NCI-H2171 treated with DMSO at 0.1 percent for 48 hours (cell line): ENCODE results near the gene PIK3CB.
"Not testable (repeated sequence)": the region's sequence is repeated elsewhere in the genome, so short reads cannot be mapped to it uniquely, and the experiment has no call there.

Source experiments
- DNase-seq: peaks from one replicate; lab custom pipeline; 2025; lab: John Stamatoyannopoulos, UW

The PIK3CB gene

DNA sequence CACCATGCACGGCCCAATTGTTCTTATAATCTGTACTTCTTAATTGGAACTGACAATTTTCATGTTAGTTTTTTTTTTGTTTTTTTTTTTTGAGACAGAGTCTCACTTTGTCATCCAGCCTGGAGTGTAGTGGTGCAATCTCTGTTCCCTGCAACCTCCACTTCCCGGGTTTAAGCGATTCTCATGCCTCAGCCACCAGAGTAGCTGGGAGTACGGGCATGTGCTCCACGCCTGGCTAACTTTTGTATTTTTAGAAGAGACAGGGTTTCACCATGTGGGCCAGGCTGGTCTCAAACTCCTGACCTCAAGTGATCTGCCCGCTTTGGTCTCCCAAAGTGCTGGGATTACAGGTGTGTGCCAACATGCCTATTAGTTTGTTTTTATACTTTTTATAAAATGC is 153.8 kb downstream of the PIK3CB start:
- DNase-seq: not testable (repeated sequence)

DNA sequence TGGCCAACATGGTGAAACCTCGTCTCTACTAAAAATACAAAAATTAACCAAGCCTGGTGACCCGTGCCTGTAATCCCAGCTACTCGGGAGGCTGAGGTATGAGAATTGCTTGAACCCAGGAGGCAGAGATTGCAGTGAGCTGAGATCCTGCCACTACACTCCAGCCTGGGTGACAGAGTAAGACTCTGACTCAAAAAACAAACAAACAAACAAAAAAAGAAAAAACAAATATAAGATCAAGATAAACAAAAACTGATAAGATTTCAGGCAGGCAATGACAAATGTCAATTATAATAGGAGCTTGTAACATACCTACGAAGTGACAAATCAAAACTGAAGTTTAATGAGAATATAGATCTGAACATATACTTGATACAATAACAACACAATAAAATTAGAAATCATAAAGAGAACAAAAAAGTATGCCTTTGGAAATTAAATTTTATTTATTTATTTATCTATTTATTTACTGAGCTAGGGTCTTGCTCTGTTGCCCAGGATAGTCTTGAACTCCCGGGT is 155.8 kb downstream of the PIK3CB start:
- no peak for DNase-seq

DNA sequence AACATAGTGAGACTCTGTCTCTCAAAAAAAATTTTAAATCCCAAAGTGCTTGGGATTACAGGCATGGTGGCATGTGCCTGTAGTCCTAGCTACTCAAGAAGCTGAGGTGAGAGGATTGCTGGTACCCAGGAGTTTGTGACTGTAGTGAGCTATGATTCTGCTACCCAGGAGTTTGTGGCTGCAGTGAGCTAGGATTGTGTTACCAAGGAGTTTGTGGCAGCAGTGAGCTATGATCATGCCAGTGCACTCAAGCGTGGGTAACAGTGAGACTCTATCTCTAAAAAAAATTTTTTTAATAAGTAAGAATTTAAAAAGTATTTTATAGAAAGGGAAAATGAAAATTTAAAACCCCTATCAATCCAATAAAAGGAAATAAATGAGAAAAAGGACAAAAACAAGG is 156.6 kb downstream of the PIK3CB start:
- no peak for DNase-seq

DNA sequence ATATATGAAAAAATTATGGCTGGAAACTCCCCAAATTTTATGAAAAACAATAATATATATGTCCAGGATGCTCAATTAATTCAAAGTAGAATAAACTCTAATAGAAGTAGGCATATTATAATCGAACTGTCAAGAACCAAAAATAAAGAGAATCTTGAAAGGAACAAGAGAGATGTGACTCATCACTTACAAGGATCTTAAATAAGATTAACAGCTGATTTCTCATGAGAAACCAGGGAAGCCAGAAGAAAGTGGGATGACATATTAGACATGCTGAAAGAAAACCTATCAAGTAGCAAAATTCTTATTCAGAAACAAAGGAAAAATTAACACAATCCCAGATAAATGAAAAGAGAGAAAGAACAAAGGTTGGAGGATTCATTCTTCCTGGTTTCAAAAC is 159.3 kb downstream of the PIK3CB start:
- DNase-seq: no peak

GRCh38 chr3:138673641-138674530 is 160.8 kb downstream of the PIK3CB start:
- DNase-seq: peak; percentile 51

- DNase-seq: no peak
These were observed 164.3 kb downstream of the PIK3CB start for GRCh38 chr3:138670407-138670806.

DNA sequence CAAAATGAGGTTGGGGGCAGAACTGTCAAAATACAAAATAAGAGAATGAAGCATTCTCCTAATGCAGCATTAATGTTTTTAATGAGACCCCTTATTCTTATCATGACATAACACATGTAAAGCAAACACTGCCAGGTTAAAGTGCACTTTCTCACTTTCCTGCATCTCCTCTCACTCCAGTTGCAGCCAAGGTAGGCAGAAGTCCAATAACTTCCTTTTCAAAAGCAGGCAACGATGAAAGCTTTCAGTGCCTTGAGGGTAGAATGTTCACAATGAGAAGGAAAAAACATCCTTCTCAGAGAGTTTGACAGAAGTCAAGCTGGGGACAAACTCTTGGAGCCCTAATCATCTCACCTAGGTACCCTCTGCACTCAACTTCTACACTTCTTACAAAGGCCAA is 166.6 kb downstream of the PIK3CB start:
- no peak for DNase-seq

GRCh38 chr3:138657508-138657907 is 177.2 kb downstream of the PIK3CB start:
- no peak for DNase-seq

- no peak for DNase-seq
These were observed 181.2 kb downstream of the PIK3CB start for GRCh38 chr3:138653567-138653966.

GRCh38 chr3:138649134-138649533 is 185.6 kb downstream of the PIK3CB start:
- DNase-seq: no peak

DNA sequence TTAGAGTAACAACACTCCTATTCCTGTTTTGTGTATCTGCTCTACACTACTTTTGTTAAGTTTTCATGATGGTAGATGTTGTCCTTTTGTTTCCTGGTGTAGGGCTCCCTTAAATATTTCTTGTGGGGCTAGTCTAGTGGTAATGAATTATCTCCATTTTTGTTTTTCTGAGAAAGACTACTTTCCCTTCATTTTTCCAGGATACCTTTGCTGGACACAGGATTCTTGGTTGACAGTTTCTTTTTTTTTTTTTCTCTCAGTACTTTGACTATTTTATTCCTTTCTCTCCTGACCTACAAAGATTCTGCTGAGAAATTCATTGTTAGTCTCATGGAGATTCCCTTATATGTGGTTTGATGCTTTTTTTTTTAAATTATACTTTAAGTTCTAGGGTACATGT is 188.2 kb downstream of the PIK3CB start:
- no peak for DNase-seq

GRCh38 chr3:138646008-138646407 is 188.7 kb downstream of the PIK3CB start:
- DNase-seq: peak; percentile 5

DNA sequence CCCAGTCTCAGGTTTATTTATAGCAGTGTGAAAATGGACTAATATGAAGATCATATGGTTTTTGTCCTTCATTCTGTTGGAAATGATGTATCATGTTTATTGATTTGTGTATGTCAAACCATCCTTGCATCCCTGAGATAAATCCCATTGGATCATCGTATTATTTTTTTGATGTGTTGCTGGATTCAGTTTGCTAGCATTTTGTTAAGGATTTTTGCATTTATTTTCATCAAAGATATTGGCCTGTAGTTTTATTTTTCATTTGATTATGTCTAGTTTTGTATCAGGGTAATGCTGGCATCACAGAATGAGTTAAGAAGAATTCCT is 191.8 kb downstream of the PIK3CB start:
- DNase-seq: no peak

GRCh38 chr3:138642226-138642926 is 192.4 kb downstream of the PIK3CB start:
- no peak for DNase-seq

- DNase-seq: no peak
These were observed 194.2 kb downstream of the PIK3CB start for GRCh38 chr3:138640537-138640936.

GRCh38 chr3:138638641-138639040 is 196.1 kb downstream of the PIK3CB start:
- DNase-seq: no peak

DNA sequence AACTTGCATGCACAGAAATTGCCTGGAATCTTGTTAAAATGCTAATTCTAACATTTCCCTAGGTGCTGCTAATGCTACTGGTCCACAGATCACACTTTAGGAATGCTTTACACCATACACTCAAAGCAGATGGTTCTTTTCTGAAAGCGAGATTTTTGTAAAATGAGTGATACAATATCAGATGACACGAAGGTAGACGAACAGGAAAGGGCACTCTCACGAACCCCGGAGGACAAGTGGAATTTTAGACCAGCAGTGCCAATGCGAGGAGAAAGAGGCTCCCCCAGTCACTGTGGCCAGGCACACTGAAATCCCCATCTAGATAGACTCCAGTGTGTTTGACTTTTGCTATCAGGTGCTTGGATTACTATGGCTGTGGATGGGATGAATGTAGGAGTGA is 205.2 kb downstream of the PIK3CB start:
- DNase-seq: no peak

DNA sequence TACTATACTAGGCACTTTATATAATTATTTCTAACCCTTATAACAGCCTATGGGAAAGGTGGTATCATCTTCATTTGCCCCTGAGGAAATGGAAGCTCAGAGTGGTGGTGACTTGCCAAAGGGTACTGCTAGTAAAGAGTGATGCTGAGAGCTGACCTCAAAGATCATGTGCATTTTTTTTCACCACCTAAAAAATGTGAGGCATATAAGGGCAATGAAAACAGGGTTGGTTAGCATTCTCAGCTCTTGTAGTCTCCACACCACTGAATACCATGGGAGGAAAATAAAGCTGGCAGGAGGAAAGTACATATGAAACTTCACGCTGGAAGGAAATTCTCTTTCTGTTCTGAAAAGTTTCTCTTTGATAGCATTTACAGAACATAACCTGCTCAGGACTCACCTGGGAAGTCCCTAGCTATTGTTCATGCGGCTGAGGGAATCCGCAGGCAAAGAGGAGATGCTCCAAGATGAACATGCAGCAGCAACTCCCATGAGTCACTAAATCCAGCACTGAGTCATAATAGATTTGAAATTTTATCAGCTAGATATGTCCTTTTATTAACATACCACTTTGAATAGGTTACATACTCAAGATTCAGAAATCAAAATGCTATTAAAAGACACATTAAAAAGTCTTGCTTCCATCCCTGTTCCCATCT is 208.9 kb downstream of the PIK3CB start:
- DNase-seq: no peak

DNA sequence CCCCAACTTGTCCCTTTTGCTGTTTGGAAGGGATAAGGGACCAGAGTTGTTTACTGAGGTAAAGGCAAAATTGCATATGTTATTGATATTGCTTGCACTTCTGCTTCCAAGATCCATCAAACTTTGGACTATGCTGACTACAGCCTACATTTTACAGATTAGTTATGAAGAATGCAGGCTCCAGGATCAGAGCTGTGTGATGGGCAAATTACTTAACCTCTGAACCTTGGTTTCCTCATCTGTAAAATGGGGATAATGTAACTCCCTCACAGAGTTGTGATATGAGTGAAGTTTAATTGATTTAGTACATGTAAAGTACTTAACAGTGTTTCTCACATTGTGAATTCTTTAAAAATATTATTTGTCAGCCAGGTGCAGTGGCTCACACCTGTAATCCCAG is 210.2 kb downstream of the PIK3CB start:
- DNase-seq: no peak

- no peak for DNase-seq
These were observed 214.3 kb downstream of the PIK3CB start for GRCh38 chr3:138620431-138620830.

DNA sequence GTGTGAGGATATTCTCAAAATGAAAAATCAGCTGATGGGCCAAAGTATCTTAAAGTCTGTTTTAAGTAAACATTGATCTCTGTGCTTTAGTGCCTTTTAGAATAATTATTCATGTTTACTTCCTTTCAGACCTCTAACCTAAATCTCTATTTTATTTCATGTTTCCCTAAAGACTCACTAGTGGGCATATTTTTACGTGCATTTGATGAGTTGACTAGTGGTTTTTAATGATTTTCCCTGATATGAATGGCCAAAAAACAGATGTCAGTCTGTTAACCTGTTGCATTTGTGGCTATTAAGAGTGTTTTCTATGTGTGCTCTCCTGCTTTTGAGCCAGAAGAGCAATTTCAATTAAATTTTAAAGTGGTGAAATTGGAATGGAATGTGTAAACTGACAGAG is 219.3 kb downstream of the PIK3CB start:
- DNase-seq: no peak

DNA sequence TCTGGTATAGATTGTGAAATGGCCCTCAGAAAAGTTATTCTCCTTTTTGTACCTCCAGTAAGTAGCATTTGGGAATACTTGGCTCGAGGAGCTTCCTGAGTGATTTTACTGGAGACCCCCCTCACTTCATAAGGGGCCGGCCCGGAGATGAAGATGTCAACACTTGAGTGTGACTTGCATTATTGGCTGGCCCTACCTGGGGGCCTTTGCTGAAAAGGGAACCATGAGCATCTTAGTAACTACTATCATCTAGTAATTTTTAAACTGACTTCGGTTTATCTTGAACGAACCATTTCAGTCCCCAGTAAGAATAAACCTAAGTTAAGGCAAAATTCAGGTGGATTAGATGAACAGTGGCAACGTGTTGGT is 224.8 kb downstream of the PIK3CB start:
- DNase-seq: no peak
